GM18517 (cell line): ENCODE results near the gene RGS17.
"Not testable (repeated sequence)": the region's sequence is repeated elsewhere in the genome, so short reads cannot be mapped to it uniquely, and the experiment has no call there.

ENCODE experiments used
- ATAC-seq: cut with Tn5 transposase; IDR thresholded peaks from one replicate; pipeline ENCODE4 v1.9.1; 2021; ENCODE audit warnings: mild to moderate bottlenecking, moderate library complexity; ENCODE audit not compliant: unreplicated experiment

The RGS17 gene

GRCh38 chr6:153131037-153131981, at the start of gene RGS17:
Gene RGS17, minus strand, starts transcription at chr6:153131282. Its CDS starts 87,264 bp downstream, at chr6:153044018.
- no peak for ATAC-seq

- no peak for ATAC-seq
Observed at GRCh38 chr6:153172815-153173214, 41.7 kb upstream of the RGS17 start.

GRCh38 chr6:153170511-153170910, 39.4 kb upstream of the RGS17 start:
- ATAC-seq, result no peak

- ATAC-seq, result no peak
Observed at GRCh38 chr6:153167907-153168306, 36.8 kb upstream of the RGS17 start.

GRCh38 chr6:153167061-153167891, 36.2 kb upstream of the RGS17 start:
- no peak for ATAC-seq

- no peak for ATAC-seq
Observed at GRCh38 chr6:153162646-153163045, 31.6 kb upstream of the RGS17 start.

- ATAC-seq, result no peak
Observed at GRCh38 chr6:153162172-153162571, 31.1 kb upstream of the RGS17 start.

GRCh38 chr6:153160221-153160620, 29.1 kb upstream of the RGS17 start:
- ATAC-seq, result no peak

- ATAC-seq, result no peak
Observed at GRCh38 chr6:153150752-153151440, 19.8 kb upstream of the RGS17 start.

- ATAC-seq, result no peak
Observed at GRCh38 chr6:153150371-153150751, 19.3 kb upstream of the RGS17 start.

- ATAC-seq, result no peak
Observed at GRCh38 chr6:153149891-153150290, 18.8 kb upstream of the RGS17 start.

GRCh38 chr6:153146413-153146812, 15.3 kb upstream of the RGS17 start:
- ATAC-seq, result no peak

GRCh38 chr6:153145591-153145990, 14.5 kb upstream of the RGS17 start:
- no peak for ATAC-seq

- no peak for ATAC-seq
Observed at GRCh38 chr6:153143200-153143599, 12.1 kb upstream of the RGS17 start.

GRCh38 chr6:153140299-153140698, 9.2 kb upstream of the RGS17 start:
- no peak for ATAC-seq

- no peak for ATAC-seq
Observed at GRCh38 chr6:153138930-153139329, 7.8 kb upstream of the RGS17 start.

GRCh38 chr6:153135681-153136080, 4.6 kb upstream of the RGS17 start:
- no peak for ATAC-seq

- not testable (repeated sequence) for ATAC-seq
Observed at GRCh38 chr6:153133667-153134066, 2.6 kb upstream of the RGS17 start.

GRCh38 chr6:153130515-153131036, 506 bp downstream of the RGS17 start:
- ATAC-seq, result no peak

- no peak for ATAC-seq
Observed at GRCh38 chr6:153129873-153130514, 1.1 kb downstream of the RGS17 start.
